ENCODE data around the gene MED13.

DNA sequence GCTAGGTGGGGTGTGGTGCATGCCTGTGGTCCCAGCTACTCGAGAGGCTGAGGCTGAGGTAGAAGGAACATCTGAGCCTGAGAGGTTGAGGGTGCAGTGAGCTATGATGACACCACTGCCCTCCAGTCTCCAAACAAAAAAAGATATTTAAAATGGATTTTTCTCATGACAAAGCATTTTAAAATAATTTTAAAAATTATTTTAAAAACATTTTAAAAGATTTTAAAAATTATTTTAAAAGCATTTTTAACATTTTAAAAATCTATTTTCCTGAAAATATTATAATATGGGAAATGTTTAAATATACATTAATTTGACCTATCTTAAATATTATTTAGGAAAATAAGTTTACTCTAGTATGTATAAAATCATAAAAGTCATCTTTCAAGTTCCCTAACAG lies 26.8 kb downstream of the MED13 start:
- TF ChIP-seq, protein P1, sequence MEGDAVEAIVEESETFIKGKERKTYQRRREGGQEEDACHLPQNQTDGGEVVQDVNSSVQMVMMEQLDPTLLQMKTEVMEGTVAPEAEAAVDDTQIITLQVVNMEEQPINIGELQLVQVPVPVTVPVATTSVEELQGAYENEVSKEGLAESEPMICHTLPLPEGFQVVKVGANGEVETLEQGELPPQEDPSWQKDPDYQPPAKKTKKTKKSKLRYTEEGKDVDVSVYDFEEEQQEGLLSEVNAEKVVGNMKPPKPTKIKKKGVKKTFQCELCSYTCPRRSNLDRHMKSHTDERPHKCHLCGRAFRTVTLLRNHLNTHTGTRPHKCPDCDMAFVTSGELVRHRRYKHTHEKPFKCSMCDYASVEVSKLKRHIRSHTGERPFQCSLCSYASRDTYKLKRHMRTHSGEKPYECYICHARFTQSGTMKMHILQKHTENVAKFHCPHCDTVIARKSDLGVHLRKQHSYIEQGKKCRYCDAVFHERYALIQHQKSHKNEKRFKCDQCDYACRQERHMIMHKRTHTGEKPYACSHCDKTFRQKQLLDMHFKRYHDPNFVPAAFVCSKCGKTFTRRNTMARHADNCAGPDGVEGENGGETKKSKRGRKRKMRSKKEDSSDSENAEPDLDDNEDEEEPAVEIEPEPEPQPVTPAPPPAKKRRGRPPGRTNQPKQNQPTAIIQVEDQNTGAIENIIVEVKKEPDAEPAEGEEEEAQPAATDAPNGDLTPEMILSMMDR (IDR thresholded peaks at IDR 0.05 in 2 of 3, conservative IDR thresholded peaks at IDR 0.05 in 1 of 3; ENCODE audit: borderline replicate concordance in 1 of 3, insufficient read depth in 1 of 3, low read depth in 2 of 3, low read length in 2 of 3) = no peak
- TF ChIP-seq EZH2 (IDR thresholded peaks at IDR 0.05) (no peak), MAX (IDR thresholded peaks at IDR 0.05) (no peak), EZH2phosphoT487 (IDR thresholded peaks at IDR 0.05; ENCODE audit: borderline replicate concordance) (no peak), POLR2A (IDR thresholded peaks at IDR 0.05; ENCODE audit: borderline replicate concordance, extremely low read depth, insufficient read depth, insufficient read length) (no peak), POLR2AphosphoS5 (IDR thresholded peaks at IDR 0.05; ENCODE audit: low read depth, low read length) (no peak)
- TF ChIP-seq, protein P2, sequence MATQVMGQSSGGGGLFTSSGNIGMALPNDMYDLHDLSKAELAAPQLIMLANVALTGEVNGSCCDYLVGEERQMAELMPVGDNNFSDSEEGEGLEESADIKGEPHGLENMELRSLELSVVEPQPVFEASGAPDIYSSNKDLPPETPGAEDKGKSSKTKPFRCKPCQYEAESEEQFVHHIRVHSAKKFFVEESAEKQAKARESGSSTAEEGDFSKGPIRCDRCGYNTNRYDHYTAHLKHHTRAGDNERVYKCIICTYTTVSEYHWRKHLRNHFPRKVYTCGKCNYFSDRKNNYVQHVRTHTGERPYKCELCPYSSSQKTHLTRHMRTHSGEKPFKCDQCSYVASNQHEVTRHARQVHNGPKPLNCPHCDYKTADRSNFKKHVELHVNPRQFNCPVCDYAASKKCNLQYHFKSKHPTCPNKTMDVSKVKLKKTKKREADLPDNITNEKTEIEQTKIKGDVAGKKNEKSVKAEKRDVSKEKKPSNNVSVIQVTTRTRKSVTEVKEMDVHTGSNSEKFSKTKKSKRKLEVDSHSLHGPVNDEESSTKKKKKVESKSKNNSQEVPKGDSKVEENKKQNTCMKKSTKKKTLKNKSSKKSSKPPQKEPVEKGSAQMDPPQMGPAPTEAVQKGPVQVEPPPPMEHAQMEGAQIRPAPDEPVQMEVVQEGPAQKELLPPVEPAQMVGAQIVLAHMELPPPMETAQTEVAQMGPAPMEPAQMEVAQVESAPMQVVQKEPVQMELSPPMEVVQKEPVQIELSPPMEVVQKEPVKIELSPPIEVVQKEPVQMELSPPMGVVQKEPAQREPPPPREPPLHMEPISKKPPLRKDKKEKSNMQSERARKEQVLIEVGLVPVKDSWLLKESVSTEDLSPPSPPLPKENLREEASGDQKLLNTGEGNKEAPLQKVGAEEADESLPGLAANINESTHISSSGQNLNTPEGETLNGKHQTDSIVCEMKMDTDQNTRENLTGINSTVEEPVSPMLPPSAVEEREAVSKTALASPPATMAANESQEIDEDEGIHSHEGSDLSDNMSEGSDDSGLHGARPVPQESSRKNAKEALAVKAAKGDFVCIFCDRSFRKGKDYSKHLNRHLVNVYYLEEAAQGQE (IDR thresholded peaks at IDR 0.05; ENCODE audit: low read depth) = no peak

Data from HCT116 (cell line).